K562 (cell line): Measurements from ENCODE around the gene TSR3. TPM values are rescaled to one million over a fixed set of nuclear protein-coding genes. Genes with fewer than 3 reads are reported as not detected.

Experiments
- CAMTA2 ChIP-seq: fragments of 250-450 bp; sonication (Bioruptor Pico); conservative IDR thresholded peaks from 2 replicates; pipeline ENCODE4 v1.5.1; 2022
- CREB1 ChIP-seq, 2 experiments: sonication (generic) in 1 of 2; formaldehyde crosslinking in 1 of 2; IDR thresholded peaks; 2 replicates each; pipeline versions ENCODE4 v1.6.1 to v1.8.0; 2012 to 2022; ENCODE audit warnings: inconsistent platforms in 1 of 2, mild to moderate bottlenecking in 1 of 2, missing genetic modification reagents in 1 of 2, moderate library complexity in 1 of 2
- IRF9 ChIP-seq: fragments of 450-650 bp; IDR thresholded peaks from 2 replicates; pipeline ENCODE4 v1.6.1; 2016; ENCODE audit warnings: missing biosample characterization, missing genetic modification characterization
- KAT7 ChIP-seq: sonication (generic); formaldehyde crosslinking; IDR thresholded peaks from 2 replicates; pipeline ENCODE4 v1.8.0; 2022; ENCODE audit warnings: missing genetic modification reagents, mild to moderate bottlenecking, borderline replicate concordance
- NFATC3 ChIP-seq: fragments of 450-650 bp; IDR thresholded peaks from 2 replicates; pipeline ENCODE4 v1.6.1; 2017; ENCODE audit warnings: mild to moderate bottlenecking
- NUFIP1 ChIP-seq: fragments of 450-650 bp; IDR thresholded peaks from 2 replicates; pipeline ENCODE4 v1.6.1; 2018; ENCODE audit not compliant: partially characterized antibody
- PHF8 ChIP-seq: fragments of 200-600 bp; sonication (generic); IDR thresholded peaks from 2 replicates; pipeline ENCODE4 v1.6.1; 2012; ENCODE audit warnings: mixed run types, mild to moderate bottlenecking, inconsistent platforms, low read length, moderate library complexity, borderline replicate concordance
- REST ChIP-seq, 2 experiments: fragments of 450-650 bp; formaldehyde crosslinking in 1 of 2; IDR thresholded peaks; 2 replicates each; pipeline versions ENCODE4 v1.4.0 to v1.6.1; 2014 to 2020; ENCODE audit warnings: mild to moderate bottlenecking in 2 of 2, borderline replicate concordance in 1 of 2, low read depth in 1 of 2
- SAP30 ChIP-seq: fragments of 200-600 bp; sonication (generic); IDR thresholded peaks from 2 replicates; pipeline ENCODE4 v1.6.1; 2012; ENCODE audit warnings: borderline replicate concordance, low read depth, mild to moderate bottlenecking, moderate library complexity, low read length, control low read depth, inconsistent platforms; ENCODE audit not compliant: insufficient read depth, poor library complexity, severe bottlenecking
- XRCC5 ChIP-seq: fragments of 200-400 bp; formaldehyde crosslinking; IDR thresholded peaks from 2 replicates; pipeline ENCODE4 v1.6.1; 2017; ENCODE audit warnings: low read depth, mild to moderate bottlenecking, low read length
- ZBTB34 ChIP-seq: fragments of 250-450 bp; sonication (Bioruptor Pico); IDR thresholded peaks from 2 replicates; pipeline ENCODE4 v1.8.0; 2021; ENCODE audit warnings: mild to moderate bottlenecking, moderate library complexity
- ZKSCAN1 ChIP-seq: fragments of 150-350 bp; IDR thresholded peaks from 2 replicates; pipeline ENCODE4 v1.6.1; 2016; ENCODE audit warnings: low read depth, low read length
- ZNF12 ChIP-seq: sonication (generic); formaldehyde crosslinking; IDR thresholded peaks from 2 replicates; pipeline ENCODE4 v1.4.0; 2020; ENCODE audit warnings: mild to moderate bottlenecking, missing genetic modification reagents
- ZNF184 ChIP-seq: sonication (generic); formaldehyde crosslinking; IDR thresholded peaks from 2 replicates; pipeline ENCODE4 v1.5.0; 2020; ENCODE audit warnings: missing genetic modification reagents
- ZNF561 ChIP-seq: fragments of 450-650 bp; formaldehyde crosslinking; conservative IDR thresholded peaks from 2 replicates; pipeline ENCODE4 v1.4.0; 2020; ENCODE audit warnings: mild to moderate bottlenecking, moderate library complexity
- ZNF830 ChIP-seq: fragments of 250-450 bp; sonication (Bioruptor Pico); IDR thresholded peaks from 2 replicates; pipeline ENCODE4 v1.5.0; 2021; ENCODE audit warnings: mild to moderate bottlenecking
- polyA plus RNA-seq, 8 experiments: library from polyadenylated mRNA; depleted of rRNA in 4 of 8; stranded (reverse) in 5 of 8; unstranded in 3 of 8; fragments of >200 nt; fragmentation: Nextera tagmentation in 2 of 8; fragmentation: Illumina TruSeq in 1 of 8; extraction: Ambion mirVana in 2 of 8; extraction: Trizol in 1 of 8; gene quantifications; 2 replicates each; pipeline versions ENCODE4 v1.2.1 to v1.2.3, GENCODE V29; 2011 to 2014; ENCODE audit warnings: inconsistent platforms in 1 of 8, missing spikeins in 1 of 8
- total RNA-seq, 7 experiments: library from RNA; depleted of rRNA in 6 of 7; stranded (reverse); fragments of >200 nt in 6 of 7; fragmentation: Illumina TruSeq in 2 of 7; extraction: Trizol in 2 of 7; gene quantifications; 2 replicates each; pipeline versions ENCODE4 v1.2.1 to v1.2.3, GENCODE V29; 2011 to 2021; ENCODE audit warnings: low replicate concordance in 1 of 7

TSR3 gene
- total and polyA plus RNA-seq, 9 of the 15 experiments (the other 6 are each of a cell fraction or from before 2014, with no cell fraction given): 1.5 to 74.8 (median 16.5) TPM

DNA sequence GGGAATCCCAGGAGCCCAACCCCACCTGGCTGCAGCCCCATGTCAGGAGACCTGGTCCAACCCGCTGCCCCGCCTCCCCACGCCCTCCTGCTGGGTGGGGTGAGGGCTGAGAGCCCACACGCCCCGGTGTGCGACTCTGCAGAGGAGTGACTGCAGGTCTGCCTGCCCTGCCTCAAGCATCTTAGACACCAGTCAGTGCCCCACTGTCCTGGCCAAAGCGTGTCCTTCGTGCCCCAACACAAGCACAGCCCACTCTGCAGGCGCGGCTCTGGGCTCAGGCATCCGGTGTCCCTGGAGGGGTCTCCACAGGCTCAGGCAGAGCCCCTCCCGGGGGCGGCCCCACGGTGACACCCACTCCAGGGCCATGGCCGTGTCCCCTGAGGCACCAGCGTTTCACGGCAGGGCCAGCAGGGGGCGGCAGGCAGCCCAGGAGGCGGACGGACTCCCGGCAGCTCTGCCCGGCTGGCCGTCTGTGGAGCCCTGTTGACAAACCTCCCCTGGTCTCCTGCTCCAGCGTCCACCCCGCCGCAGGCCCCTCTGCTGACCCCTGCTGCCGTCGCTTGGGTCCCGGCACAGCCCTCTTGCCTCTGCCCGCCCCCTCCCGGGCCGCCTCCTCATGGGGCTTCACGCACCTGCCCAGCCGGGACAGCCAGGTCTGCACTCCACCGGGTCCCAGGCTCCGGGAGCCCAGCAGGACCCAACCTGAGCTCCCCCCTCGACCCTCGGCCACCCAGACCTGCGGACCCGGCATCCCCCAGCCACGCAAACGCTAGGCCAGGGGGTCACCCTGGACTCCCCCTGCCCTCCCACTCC is 50.8 kb downstream of the TSR3 start (continued):
- TF ChIP-seq REST (IDR thresholded peaks at IDR 0.05; ENCODE audit: borderline replicate concordance) (peak; percentile 25; the same call in 1 of the 2 replicates), REST (CRISPR knock-in tag; IDR thresholded peaks at IDR 0.05; ENCODE audit: low read depth) (0 out of 2 replicates have a peak, but pooled peaks have one; percentile 23), ZNF561 (no peak), NFATC3 (no peak), KAT7 (CRISPR knock-in tag) (no peak; the same call in 1 of the 2 replicates), PHF8 (peak; percentile 45; the same call in 1 of the 2 replicates), NUFIP1 (no peak), CAMTA2 (no peak), SAP30 (no peak), IRF9 (no peak), XRCC5 (0 out of 2 replicates have a peak, but pooled peaks have one; percentile 33), ZNF12 (CRISPR knock-in tag) (no peak), ZBTB34 (CRISPR knock-in tag) (no peak), ZNF830 (CRISPR knock-in tag) (no peak), ZNF184 (no peak), CREB1 (IDR thresholded peaks at IDR 0.05) (no peak), CREB1 (CRISPR knock-in tag; IDR thresholded peaks at IDR 0.05) (peak; percentile 41; the same call in 1 of the 2 replicates), ZKSCAN1 (no peak)
